Astrocyte (in vitro differentiated cells and primary cell): Measurements from ENCODE around the gene ETS1.

ENCODE experiments used
- EZH2 ChIP-seq: IDR thresholded peaks from 2 replicates; pipeline ENCODE4 v1.6.1; 2012; ENCODE audit warnings: mild to moderate bottlenecking, low read length, inconsistent platforms; ENCODE audit not compliant: insufficient read depth
- TF ChIP-seq, protein P1 (sequence below): IDR thresholded peaks from 2 replicates; pipeline ENCODE4 v1.5.1; 2011; ENCODE audit warnings: low read depth, mild to moderate bottlenecking, inconsistent platforms, low read length, moderate library complexity; ENCODE audit not compliant: insufficient read depth

DNA sequence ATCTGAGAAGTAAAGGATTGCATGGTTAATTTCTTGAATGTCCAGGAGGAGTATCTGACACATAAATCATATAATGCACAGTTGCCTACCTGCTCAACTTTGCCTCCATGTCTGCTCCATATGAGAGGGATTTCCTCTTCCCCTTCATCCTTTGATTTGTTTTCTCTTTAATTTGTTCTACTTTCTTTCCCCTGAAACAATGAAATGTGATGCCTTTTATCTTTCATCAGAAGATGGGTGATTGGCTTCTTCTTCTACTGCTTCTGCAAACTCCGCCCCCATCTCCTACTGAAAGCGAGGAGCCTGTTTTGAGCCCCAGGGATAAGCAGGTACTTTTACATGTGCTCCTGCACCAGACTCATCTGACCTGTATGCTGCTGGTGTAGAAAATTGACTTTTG is 9.9 kb upstream of the ETS1 start:
- TF ChIP-seq, protein P1, sequence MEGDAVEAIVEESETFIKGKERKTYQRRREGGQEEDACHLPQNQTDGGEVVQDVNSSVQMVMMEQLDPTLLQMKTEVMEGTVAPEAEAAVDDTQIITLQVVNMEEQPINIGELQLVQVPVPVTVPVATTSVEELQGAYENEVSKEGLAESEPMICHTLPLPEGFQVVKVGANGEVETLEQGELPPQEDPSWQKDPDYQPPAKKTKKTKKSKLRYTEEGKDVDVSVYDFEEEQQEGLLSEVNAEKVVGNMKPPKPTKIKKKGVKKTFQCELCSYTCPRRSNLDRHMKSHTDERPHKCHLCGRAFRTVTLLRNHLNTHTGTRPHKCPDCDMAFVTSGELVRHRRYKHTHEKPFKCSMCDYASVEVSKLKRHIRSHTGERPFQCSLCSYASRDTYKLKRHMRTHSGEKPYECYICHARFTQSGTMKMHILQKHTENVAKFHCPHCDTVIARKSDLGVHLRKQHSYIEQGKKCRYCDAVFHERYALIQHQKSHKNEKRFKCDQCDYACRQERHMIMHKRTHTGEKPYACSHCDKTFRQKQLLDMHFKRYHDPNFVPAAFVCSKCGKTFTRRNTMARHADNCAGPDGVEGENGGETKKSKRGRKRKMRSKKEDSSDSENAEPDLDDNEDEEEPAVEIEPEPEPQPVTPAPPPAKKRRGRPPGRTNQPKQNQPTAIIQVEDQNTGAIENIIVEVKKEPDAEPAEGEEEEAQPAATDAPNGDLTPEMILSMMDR = no peak
- no peak for TF ChIP-seq EZH2
